GM12878 (cell line): ENCODE results near the gene DRC1. TPM values are rescaled to one million over a fixed set of nuclear protein-coding genes. Genes with fewer than 3 reads are reported as not detected.
A peak's percentile ranks its signal among the peaks of the same experiment; 100 is the strongest.

ENCODE experiments used
- ATAC-seq: fragments of 200-7000 bp; cut with Tn5 transposase; 3 replicates; pipeline ENCODE4 v1.9.1; 2020; ENCODE audit warnings: mild to moderate bottlenecking, moderate library complexity
- BruUV-seq: library from RNA; stranded (reverse); fragments of 400-500 nt; replicated peaks from 2 replicates; lab custom pipeline; 2021; lab: Mats Ljungman, UMichigan
- CTCF ChIA-PET: fragments of 300-600 bp; sonication (Branson Sonifier 250); formaldehyde crosslinking; extraction: SDS; loops from one replicate; lab custom pipeline; 2021; ENCODE audit warnings: inconsistent platforms; lab: Yijun Ruan, JAX
- POLR2A ChIA-PET: fragments of 350-600 bp; formaldehyde crosslinking; extraction: SDS; loops from one replicate; lab custom pipeline; 2021; ENCODE audit warnings: inconsistent platforms; lab: Charles Lee
- RAD21 ChIA-PET: fragments of 300-600 bp; sonication (Branson Sonifier 250); formaldehyde crosslinking; loops from one replicate; lab custom pipeline; 2023; ENCODE audit warnings: antibody characterized with exemption; ENCODE audit not compliant: unreplicated experiment; lab: Charles Lee
- SMC1A ChIA-PET: fragments of 300-600 bp; sonication (Branson Sonifier 250); formaldehyde crosslinking; loops from one replicate; lab custom pipeline; 2023; ENCODE audit not compliant: unreplicated experiment, uncharacterized antibody; lab: Charles Lee
- DNase-seq: peaks from one replicate; pipeline ENCODE4 v3.0.0-alpha.2; 2011; ENCODE audit warnings: low read depth, low spot score
- FAIRE-seq: peaks from 3 replicates; lab custom pipeline; 2011; peaks lifted over from hg19 to GRCh38; lab: Jason Lieb, UNC
- H2AFZ ChIP-seq: 2 replicates; pipeline ENCODE4 v1.6.0; 2011; ENCODE audit warnings: low read depth, low read length, control low read depth; ENCODE audit not compliant: control insufficient read depth
- H3K27ac ChIP-seq: 2 replicates; pipeline ENCODE4 v1.5.1; 2011; ENCODE audit warnings: control low read depth; ENCODE audit not compliant: control insufficient read depth, insufficient read depth
- H3K27me3 ChIP-seq, 2 experiments: replicated peaks in 1 of 2; 2 replicates each; pipeline versions ENCODE4 v1.6.0 to v1.6.1; 2011; ENCODE audit warnings: low read length in 1 of 2; ENCODE audit not compliant: control insufficient read depth in 2 of 2, insufficient read depth in 2 of 2
- H3K36me3 ChIP-seq, 2 experiments: 2 replicates each; pipeline ENCODE4 v1.5.1; 2011; ENCODE audit warnings: low read length in 1 of 2; ENCODE audit not compliant: control insufficient read depth in 2 of 2, insufficient read depth in 2 of 2
- H3K4me1 ChIP-seq: 2 replicates; pipeline ENCODE4 v1.6.1; 2011; ENCODE audit warnings: mild to moderate bottlenecking, low read length, moderate library complexity, mixed read lengths; ENCODE audit not compliant: control insufficient read depth, insufficient read depth
- H3K4me2 ChIP-seq: 2 replicates; pipeline ENCODE4 v1.6.0; 2011; ENCODE audit warnings: control low read depth; ENCODE audit not compliant: control insufficient read depth, insufficient read depth
- H3K4me3 ChIP-seq: fragments of 200-600 bp; sonication (generic); 2 replicates; pipeline ENCODE4 v1.5.1; 2016
- H3K79me2 ChIP-seq: 2 replicates; pipeline ENCODE4 v1.6.0; 2011; ENCODE audit warnings: low read length; ENCODE audit not compliant: control insufficient read depth, insufficient read depth
- H3K9ac ChIP-seq: 2 replicates; pipeline ENCODE4 v1.8.0; 2011; ENCODE audit warnings: low read length, control low read depth, mixed read lengths; ENCODE audit not compliant: control insufficient read depth, insufficient read depth
- H3K9me3 ChIP-seq: replicated peaks from 3 replicates; pipeline ENCODE4 v1.5.1; 2011; ENCODE audit warnings: mild to moderate bottlenecking, low read length; ENCODE audit not compliant: control insufficient read depth, insufficient read depth
- H4K20me1 ChIP-seq: 2 replicates; pipeline ENCODE4 v1.6.0; 2011; ENCODE audit not compliant: control insufficient read depth, insufficient read depth
- BCL3 ChIP-seq: IDR thresholded peaks from 2 replicates; pipeline ENCODE4 v1.6.1; 2011; ENCODE audit warnings: borderline replicate concordance, low read depth, mild to moderate bottlenecking, moderate library complexity, low read length; ENCODE audit not compliant: insufficient read depth, poor library complexity, severe bottlenecking
- BHLHE40 ChIP-seq, 2 experiments: fragments of 450-650 bp in 1 of 2; IDR thresholded peaks; 2 replicates each; pipeline ENCODE4 v1.6.1; 2011 to 2017; ENCODE audit warnings: low read depth in 2 of 2, borderline replicate concordance in 1 of 2, improper control_type of control experiment in 1 of 2, low read length in 1 of 2, mild to moderate bottlenecking in 1 of 2
- ESRRA ChIP-seq: IDR thresholded peaks from 2 replicates; pipeline ENCODE4 v1.6.1; 2012; ENCODE audit warnings: mild to moderate bottlenecking, low read length, improper control_type of control experiment
- EZH2 ChIP-seq: IDR thresholded peaks from 2 replicates; pipeline ENCODE4 v1.6.1; 2012; ENCODE audit warnings: low read depth, mild to moderate bottlenecking, control low read depth, inconsistent platforms, low read length, borderline replicate concordance; ENCODE audit not compliant: control insufficient read depth
- NFYA ChIP-seq: IDR thresholded peaks from 2 replicates; pipeline ENCODE4 v1.6.1; 2011; ENCODE audit warnings: low read depth, mild to moderate bottlenecking, low read length, improper control_type of control experiment, borderline replicate concordance
- NR2C2 ChIP-seq: IDR thresholded peaks from 2 replicates; pipeline ENCODE4 v1.6.1; 2011; ENCODE audit warnings: borderline replicate concordance, low read depth; ENCODE audit not compliant: control insufficient read depth, insufficient read length
- NR2F1 ChIP-seq: fragments of 450-650 bp; conservative IDR thresholded peaks from 2 replicates; pipeline ENCODE4 v1.6.1; 2017; ENCODE audit warnings: mild to moderate bottlenecking
- POLR2AphosphoS2 ChIP-seq: IDR thresholded peaks from 2 replicates; pipeline ENCODE4 v1.6.1; 2011; ENCODE audit warnings: low read depth, mild to moderate bottlenecking, low read length, improper control_type of control experiment, moderate library complexity
- RBBP5 ChIP-seq: fragments of 200-600 bp; sonication (generic); conservative IDR thresholded peaks from 2 replicates; pipeline ENCODE4 v1.6.1; 2016
- SMAD5 ChIP-seq: IDR thresholded peaks from 2 replicates; pipeline ENCODE4 v1.6.1; 2016; ENCODE audit warnings: antibody characterized with exemption, low read depth
- STAT3 ChIP-seq: IDR thresholded peaks from 2 replicates; pipeline ENCODE4 v1.6.1; 2011; ENCODE audit warnings: low read depth, low read length, improper control_type of control experiment
- SUPT20H ChIP-seq: IDR thresholded peaks from 2 replicates; pipeline ENCODE4 v1.6.1; 2011; ENCODE audit warnings: low read depth, mild to moderate bottlenecking, low read length, moderate library complexity, borderline replicate concordance; ENCODE audit not compliant: control insufficient read depth
- ZBED1 ChIP-seq: IDR thresholded peaks from 2 replicates; pipeline ENCODE4 v1.6.1; 2016; ENCODE audit warnings: borderline replicate concordance
- ZBTB33 ChIP-seq: fragments of 450-650 bp; IDR thresholded peaks from 2 replicates; pipeline ENCODE4 v1.6.1; 2017; ENCODE audit warnings: mild to moderate bottlenecking
- ZNF207 ChIP-seq: fragments of 450-650 bp; IDR thresholded peaks from 2 replicates; pipeline ENCODE4 v1.6.1; 2014; ENCODE audit warnings: antibody characterized with exemption, mild to moderate bottlenecking, borderline replicate concordance
- ZNF274 ChIP-seq: IDR thresholded peaks from one replicate; pipeline ENCODE4 v1.8.0; 2011; ENCODE audit not compliant: insufficient read length, insufficient read depth
- WGBS: methylation state at CpG from one replicate; pipeline ENCODE4 v1.1.6; 2016; ENCODE audit warnings: low lambda C conversion rate; ENCODE audit not compliant: insufficient replicate concordance, insufficient coverage; ENCODE audit errors: missing lambda C conversion rate; 5-methylcytosine and 5-hydroxymethylcytosine counted together
- in situ Hi-C: fragments of 300-500 bp; cut with MboI; formaldehyde crosslinking; loops from 9 replicates; pipeline ENCODE4 v1.14.3; 2018; ENCODE audit warnings: mixed read lengths
- intact Hi-C: fragments of 100-400 bp; cut with micrococcal nuclease; formaldehyde crosslinking; loops from one replicate; pipeline ENCODE4 v1.14.2; 2022; ENCODE audit not compliant: unreplicated experiment
- polyA plus RNA-seq, 11 experiments: library from polyadenylated mRNA; depleted of rRNA in 4 of 11; unstranded in 6 of 11; stranded (reverse) in 5 of 11; fragments of >200 nt; fragmentation: Nextera tagmentation in 4 of 11; fragmentation: Illumina TruSeq in 1 of 11; extraction: Ambion mirVana in 4 of 11; extraction: Trizol in 1 of 11; gene quantifications; 1 replicate in 1 of 11; 2 replicates in 10 of 11; pipeline versions ENCODE4 v1.2.1 to v1.2.3, GENCODE V29; 2011 to 2016; ENCODE audit warnings: inconsistent platforms in 2 of 11, missing spikeins in 2 of 11, low read depth in 1 of 11
- total RNA-seq, 4 experiments: library from RNA; depleted of rRNA in 3 of 4; stranded (reverse); fragments of >200 nt in 3 of 4; fragmentation: Illumina TruSeq in 1 of 4; extraction: Trizol in 1 of 4; gene quantifications; 2 replicates each; pipeline versions ENCODE4 v1.2.1 to v1.2.3, GENCODE V29; 2013 to 2021

Gene DRC1
- total and polyA plus RNA-seq, 10 of the 15 experiments (the other 5 are each of a cell fraction or from before 2014, with no cell fraction given): 0.03 TPM; not detected in 9

GRCh38 chr2:26401739-26402541 lies at the start of gene DRC1 (continued):
- no peak for TF ChIP-seq ZNF207
- no peak for TF ChIP-seq BCL3

GRCh38 chr2:26352892-26353291 lies 48.8 kb upstream of the DRC1 start:
- DNase-seq (no peak), ATAC-seq (peak; percentile 38; the same call in 2 of the 3 replicates), FAIRE-seq (no peak)
- H3K27me3 ChIP-seq: no peaks in the 10 kb centered on the region
- CTCF ChIA-PET: no interaction called here
- in situ Hi-C loops (no loop called here), intact Hi-C loops (no loop called here)
- no peak overlapping the region for H3K9ac ChIP-seq
- H3K9me3 ChIP-seq: no peaks in the 10 kb centered on the region
- 0 out of 2 replicates have a peak, but pooled peaks cover 6% of the 10 kb centered on the region for H3K4me1 ChIP-seq
- BruUV-seq: no TSS peak
- H3K27ac ChIP-seq: no peak overlapping the region
- no peaks in the 10 kb centered on the region for H4K20me1 ChIP-seq
- peaks cover 0 to 4% of the 10 kb centered on the region in 2 experiments; a peak in 1 of 4 replicates for H3K36me3 ChIP-seq
- peaks cover 87% of the 10 kb centered on the region for H3K79me2 ChIP-seq
- RAD21 ChIA-PET: interaction anchor here (0.6 kb wide), 1 partner anchor 305 kb away, joined by 5 read pairs; no protein-coding TSS in a partner anchor
- no peak overlapping the region for H3K4me2 ChIP-seq
- POLR2A ChIA-PET: no interaction called here
- 70% methylated on average over 1 of the region's 1 CpG for WGBS
- no peak overlapping the region for H3K4me3 ChIP-seq
- no peak for TF ChIP-seq SMAD5
- TF ChIP-seq EZH2: no peak
- TF ChIP-seq NFYA: no peak
- TF ChIP-seq SUPT20H: no peak
- no peak for TF ChIP-seq STAT3
- no peak for TF ChIP-seq ESRRA
- TF ChIP-seq ZBTB33: no peak
- TF ChIP-seq POLR2AphosphoS2: no peak
- TF ChIP-seq BHLHE40 (IDR thresholded peaks at IDR 0.05; ENCODE audit: borderline replicate concordance in 1 of 2, low read depth in 2 of 2, low read length in 1 of 2): no peak
- TF ChIP-seq RBBP5: no peak
- TF ChIP-seq NR2C2: no peak
- no peak for TF ChIP-seq NR2F1
- no peak for TF ChIP-seq ZNF274
- no peak for TF ChIP-seq ZBED1
- SMC1A ChIA-PET: no interaction called here
- no peak overlapping the region for H2AFZ ChIP-seq
